IMR-90 (cell line): ENCODE data around the gene CDKAL1. TPM values are rescaled to one million over a fixed set of nuclear protein-coding genes. Genes with fewer than 3 reads are reported as not detected.

Experiments
- ATAC-seq: fragments of 200-7000 bp; cut with Tn5 transposase; 2 replicates; pipeline ENCODE4 v1.9.1; 2020; ENCODE audit warnings: low read depth, mild to moderate bottlenecking, moderate library complexity
- BruUV-seq: library from RNA; stranded (reverse); fragments of 400-500 nt; replicated peaks from 2 replicates; lab custom pipeline; 2021; lab: Mats Ljungman, UMichigan
- CTCF ChIA-PET: fragments of 300-600 bp; formaldehyde crosslinking; extraction: SDS; loops from one replicate; lab custom pipeline; 2021; ENCODE audit warnings: antibody characterized with exemption; lab: Yijun Ruan, JAX
- POLR2A ChIA-PET: fragments of 300-600 bp; sonication (Branson Sonifier 250); formaldehyde crosslinking; loops from one replicate; lab custom pipeline; 2022; ENCODE audit warnings: antibody characterized with exemption; ENCODE audit not compliant: unreplicated experiment; lab: Charles Lee
- DNase-seq: peaks from one replicate; pipeline ENCODE4 v3.0.0; 2013
- H2AFZ ChIP-seq: replicated peaks from 2 replicates; pipeline ENCODE3; 2013; ENCODE audit warnings: low read length, mild to moderate bottlenecking; ENCODE audit not compliant: poor library complexity
- H2AK5ac ChIP-seq: 2 replicates; pipeline ENCODE4 v1.6.1; 2013; ENCODE audit warnings: low read depth, low read length, inconsistent platforms
- H2AK9ac ChIP-seq: replicated peaks from 2 replicates; pipeline ENCODE3; 2013; ENCODE audit warnings: mild to moderate bottlenecking, low read depth, low read length, moderate library complexity; ENCODE audit not compliant: poor library complexity
- H2BK120ac ChIP-seq: 2 replicates; pipeline ENCODE4 v1.6.1; 2013; ENCODE audit warnings: low read depth, low read length, inconsistent platforms
- H2BK15ac ChIP-seq: 3 replicates; pipeline ENCODE4 v1.6.1; 2013; ENCODE audit warnings: low read depth, low read length, inconsistent platforms
- H2BK20ac ChIP-seq: 2 replicates; pipeline ENCODE4 v1.6.1; 2013; ENCODE audit warnings: low read depth, mild to moderate bottlenecking, inconsistent platforms, low read length, moderate library complexity
- H2BK5ac ChIP-seq: 2 replicates; pipeline ENCODE4 v1.6.1; 2013; ENCODE audit warnings: mild to moderate bottlenecking, low read depth, low read length, inconsistent platforms; ENCODE audit not compliant: poor library complexity, severe bottlenecking
- H3K14ac ChIP-seq: replicated peaks from 2 replicates; pipeline ENCODE4 v1.6.1; 2013; ENCODE audit warnings: low read depth, low read length, inconsistent platforms
- H3K18ac ChIP-seq: 2 replicates; pipeline ENCODE4 v1.6.1; 2013; ENCODE audit warnings: low read depth, low read length, control low read depth
- H3K23ac ChIP-seq: 2 replicates; pipeline ENCODE4 v1.6.1; 2013; ENCODE audit warnings: low read depth, low read length, inconsistent platforms
- H3K27ac ChIP-seq: 2 replicates; pipeline ENCODE4 v1.5.1; 2013; ENCODE audit warnings: mild to moderate bottlenecking, control low read depth, low read length; ENCODE audit not compliant: insufficient read depth
- H3K27me3 ChIP-seq: 2 replicates; pipeline ENCODE4 v1.6.1; 2013; ENCODE audit warnings: low read length; ENCODE audit not compliant: control insufficient read depth, insufficient read depth
- H3K36me3 ChIP-seq: 2 replicates; pipeline ENCODE4 v1.6.1; 2013; ENCODE audit warnings: low read length, mixed read lengths; ENCODE audit not compliant: control insufficient read depth, insufficient read depth
- H3K4ac ChIP-seq: 2 replicates; pipeline ENCODE4 v1.6.1; 2013; ENCODE audit warnings: low read depth, low read length, inconsistent platforms
- H3K4me1 ChIP-seq: 2 replicates; pipeline ENCODE4 v1.6.1; 2013; ENCODE audit warnings: low read length, mixed read lengths; ENCODE audit not compliant: control insufficient read depth, insufficient read depth
- H3K4me2 ChIP-seq: 2 replicates; pipeline ENCODE4 v1.6.1; 2013; ENCODE audit warnings: low read depth, mild to moderate bottlenecking, control low read depth, low read length, moderate library complexity
- H3K4me3 ChIP-seq: 2 replicates; pipeline ENCODE4 v1.5.1; 2013; ENCODE audit warnings: low read depth, mild to moderate bottlenecking, control low read depth, low read length, moderate library complexity; ENCODE audit not compliant: insufficient read depth
- H3K56ac ChIP-seq: 2 replicates; pipeline ENCODE4 v1.6.1; 2013; ENCODE audit warnings: low read length, inconsistent platforms; ENCODE audit not compliant: insufficient read depth; ENCODE audit errors: extremely low read depth
- H3K79me1 ChIP-seq, 2 experiments: 2 replicates each; pipeline ENCODE4 v1.6.1; 2013; ENCODE audit warnings: low read length in 2 of 2, inconsistent platforms in 1 of 2, low read depth in 1 of 2
- H3K9ac ChIP-seq: 2 replicates; pipeline ENCODE4 v1.6.1; 2013; ENCODE audit warnings: low read depth, low read length, control low read depth
- H3K9me1 ChIP-seq: 2 replicates; pipeline ENCODE4 v1.6.1; 2013; ENCODE audit warnings: low read length, inconsistent platforms; ENCODE audit not compliant: insufficient read depth
- H3K9me3 ChIP-seq: 2 replicates; pipeline ENCODE4 v1.6.1; 2013; ENCODE audit warnings: low read length; ENCODE audit not compliant: control insufficient read depth, insufficient read depth
- H4K20me1 ChIP-seq: 2 replicates; pipeline ENCODE4 v1.6.1; 2013; ENCODE audit warnings: low read length, inconsistent platforms; ENCODE audit not compliant: insufficient read depth
- H4K5ac ChIP-seq: 2 replicates; pipeline ENCODE4 v1.6.1; 2013; ENCODE audit warnings: mild to moderate bottlenecking, low read depth, low read length, control low read depth
- H4K8ac ChIP-seq, 2 experiments: 2 replicates each; pipeline ENCODE4 v1.6.1; 2013; ENCODE audit warnings: low read depth in 2 of 2, low read length in 2 of 2, control low read depth in 1 of 2, inconsistent platforms in 1 of 2
- H4K91ac ChIP-seq: 2 replicates; pipeline ENCODE4 v1.6.1; 2013; ENCODE audit warnings: low read depth, low read length, inconsistent platforms; ENCODE audit not compliant: insufficient read depth
- BHLHE40 ChIP-seq: fragments of 150-350 bp; IDR thresholded peaks from 2 replicates; pipeline ENCODE4 v1.6.1; 2016; ENCODE audit warnings: mild to moderate bottlenecking, low read depth, low read length
- CEBPB ChIP-seq: IDR thresholded peaks from 2 replicates; pipeline ENCODE4 v1.6.1; 2012; ENCODE audit warnings: low read depth, low read length, improper control_type of control experiment
- FOS ChIP-seq: fragments of 150-350 bp; IDR thresholded peaks from 2 replicates; pipeline ENCODE4 v1.6.1; 2016; ENCODE audit warnings: low read depth, low read length
- MAZ ChIP-seq: IDR thresholded peaks from 2 replicates; pipeline ENCODE4 v1.6.1; 2012; ENCODE audit warnings: low read depth, mild to moderate bottlenecking, low read length, improper control_type of control experiment, moderate library complexity, borderline replicate concordance
- MXI1 ChIP-seq: IDR thresholded peaks from 2 replicates; pipeline ENCODE4 v1.6.1; 2012; ENCODE audit warnings: low read depth, mild to moderate bottlenecking, low read length, moderate library complexity, borderline replicate concordance
- NFE2L2 ChIP-seq: fragments of 150-350 bp; IDR thresholded peaks from 2 replicates; pipeline ENCODE4 v1.6.1; 2016; ENCODE audit warnings: low read depth, mild to moderate bottlenecking, low read length
- RAD21 ChIP-seq: IDR thresholded peaks from 2 replicates; pipeline ENCODE4 v1.6.1; 2012; ENCODE audit warnings: low read length, improper control_type of control experiment
- RCOR1 ChIP-seq: IDR thresholded peaks from 2 replicates; pipeline ENCODE4 v1.6.1; 2012; ENCODE audit warnings: mild to moderate bottlenecking, low read length, improper control_type of control experiment; ENCODE audit not compliant: insufficient replicate concordance
- RFX5 ChIP-seq: IDR thresholded peaks from 2 replicates; pipeline ENCODE4 v1.8.0; 2012; ENCODE audit warnings: low read depth, mild to moderate bottlenecking, low read length, moderate library complexity
- SMC3 ChIP-seq: fragments of 150-350 bp; IDR thresholded peaks from 2 replicates; pipeline ENCODE4 v1.6.1; 2016; ENCODE audit warnings: low read depth, mild to moderate bottlenecking, antibody characterized with exemption, low read length, moderate library complexity
- dilution Hi-C: fragments of 300-500 bp; cut with HindIII; formaldehyde crosslinking; loops from one replicate; pipeline ENCODE4 v1.14.3; 2018; ENCODE audit warnings: low sequenced_read_pairs; ENCODE audit not compliant: unreplicated experiment
- in situ Hi-C: fragments of 300-500 bp; cut with MboI; formaldehyde crosslinking; loops from 3 replicates; pipeline ENCODE4 v1.14.3; 2019; ENCODE audit warnings: low sequenced_read_pairs, inconsistent platforms, mixed read lengths
- intact Hi-C: fragments of 100-400 bp; cut with micrococcal nuclease; formaldehyde crosslinking; loops from 2 replicates; pipeline ENCODE4 v1.10.0; 2022
- polyA plus RNA-seq, 3 experiments: library from polyadenylated mRNA; depleted of rRNA; stranded (reverse); fragments of >200 nt; gene quantifications; 2 replicates each; pipeline ENCODE4 v1.2.3, GENCODE V29; 2012; ENCODE audit warnings: low replicate concordance in 1 of 3
- total RNA-seq: library from RNA; depleted of rRNA; stranded (reverse); fragments of >200 nt; gene quantifications from 2 replicates; pipeline ENCODE4 v1.2.3, GENCODE V29; 2012
- TF ChIP-seq, protein P1 (sequence below): conservative IDR thresholded peaks from 2 replicates; pipeline ENCODE4 v1.5.1; 2012; ENCODE audit warnings: mild to moderate bottlenecking, low read depth, low read length, improper control_type of control experiment
- TF ChIP-seq, protein P2 (sequence below): fragments of 150-350 bp; IDR thresholded peaks from 2 replicates; pipeline ENCODE4 v1.6.1; 2017; ENCODE audit warnings: mild to moderate bottlenecking, antibody characterized with exemption, low read length, low read depth
- TF ChIP-seq, protein P3 (sequence below): fragments of 150-350 bp; IDR thresholded peaks from 2 replicates; pipeline ENCODE4 v1.6.1; 2016; ENCODE audit warnings: low read depth, mild to moderate bottlenecking, low read length, moderate library complexity, borderline replicate concordance

The CDKAL1 gene
- total and polyA plus RNA-seq, 2 of the 4 experiments (the other 2 are of a cell fraction), result 3.7 to 13.1 TPM

DNA sequence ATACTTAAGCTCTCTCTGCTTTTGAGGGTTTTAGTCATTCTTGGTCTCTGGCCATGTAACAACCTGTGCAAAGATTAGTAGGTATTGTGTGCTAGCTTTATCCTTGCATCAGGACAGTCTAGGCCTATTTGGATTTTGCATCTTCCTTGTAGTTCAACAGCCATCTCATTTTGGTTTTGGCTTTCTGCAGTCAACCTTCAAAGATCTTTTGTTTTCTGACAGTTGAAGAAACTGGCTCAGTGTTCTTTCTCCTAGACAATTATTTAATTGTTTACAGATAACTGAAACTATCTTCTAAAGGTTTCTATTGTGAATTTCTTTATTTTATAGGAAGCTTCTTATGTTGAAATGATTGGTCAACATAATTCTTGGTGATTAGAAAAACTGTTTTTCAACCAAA lies 307.5 kb downstream of the CDKAL1 start:
- Histone ChIP-seq H2BK5ac (no peak overlapping the region), H3K18ac (no peak overlapping the region), H3K79me1 (no peaks in the 10 kb centered on the region), H2BK20ac (no peak overlapping the region), H3K4me3 (no peak overlapping the region), H3K9me3 (no peaks in the 10 kb centered on the region), H3K36me3 (no peaks in the 10 kb centered on the region), H3K56ac (no peak overlapping the region; the same call in 1 of the 2 replicates), H3K4me1 (0 out of 2 replicates have a peak, but pooled peaks cover 2% of the 10 kb centered on the region), H2AK5ac (no peak overlapping the region), H3K23ac (no peak overlapping the region), H3K4me2 (no peak overlapping the region), H3K4ac (no peak overlapping the region), H2BK120ac (no peak overlapping the region), H3K9ac (no peak overlapping the region), H2AFZ (no peak overlapping the region), H3K9me1 (no peaks in the 10 kb centered on the region), H4K8ac (no peak overlapping the region), H2AK9ac (no peak overlapping the region), H2BK15ac (no peak overlapping the region), H4K91ac (no peak overlapping the region), H4K20me1 (no peaks in the 10 kb centered on the region), H3K14ac (no peak overlapping the region), H3K27me3 (no peaks in the 10 kb centered on the region), H3K27ac (no peak overlapping the region), H4K5ac (no peak overlapping the region)
- intact Hi-C loops, result no loop called here
- dilution Hi-C loops, result no loop called here
- BruUV-seq, result no TSS peak
- no peak for DNase-seq
- no peak for ATAC-seq
- CTCF ChIA-PET, result interaction anchor here (0.5 to 0.6 kb wide), 2 partner anchors 32 to 752 kb away, joined by 3 to 4 read pairs; partner anchors contain the start of gene SOX4
- TF ChIP-seq MAZ (no peak), RAD21 (no peak), NFE2L2 (no peak), BHLHE40 (no peak), MXI1 (no peak), SMC3 (no peak), RCOR1 (no peak), RFX5 (no peak), CEBPB (no peak), FOS (no peak)
- TF ChIP-seq, protein P1, sequence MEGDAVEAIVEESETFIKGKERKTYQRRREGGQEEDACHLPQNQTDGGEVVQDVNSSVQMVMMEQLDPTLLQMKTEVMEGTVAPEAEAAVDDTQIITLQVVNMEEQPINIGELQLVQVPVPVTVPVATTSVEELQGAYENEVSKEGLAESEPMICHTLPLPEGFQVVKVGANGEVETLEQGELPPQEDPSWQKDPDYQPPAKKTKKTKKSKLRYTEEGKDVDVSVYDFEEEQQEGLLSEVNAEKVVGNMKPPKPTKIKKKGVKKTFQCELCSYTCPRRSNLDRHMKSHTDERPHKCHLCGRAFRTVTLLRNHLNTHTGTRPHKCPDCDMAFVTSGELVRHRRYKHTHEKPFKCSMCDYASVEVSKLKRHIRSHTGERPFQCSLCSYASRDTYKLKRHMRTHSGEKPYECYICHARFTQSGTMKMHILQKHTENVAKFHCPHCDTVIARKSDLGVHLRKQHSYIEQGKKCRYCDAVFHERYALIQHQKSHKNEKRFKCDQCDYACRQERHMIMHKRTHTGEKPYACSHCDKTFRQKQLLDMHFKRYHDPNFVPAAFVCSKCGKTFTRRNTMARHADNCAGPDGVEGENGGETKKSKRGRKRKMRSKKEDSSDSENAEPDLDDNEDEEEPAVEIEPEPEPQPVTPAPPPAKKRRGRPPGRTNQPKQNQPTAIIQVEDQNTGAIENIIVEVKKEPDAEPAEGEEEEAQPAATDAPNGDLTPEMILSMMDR, result no peak
- TF ChIP-seq, protein P2, sequence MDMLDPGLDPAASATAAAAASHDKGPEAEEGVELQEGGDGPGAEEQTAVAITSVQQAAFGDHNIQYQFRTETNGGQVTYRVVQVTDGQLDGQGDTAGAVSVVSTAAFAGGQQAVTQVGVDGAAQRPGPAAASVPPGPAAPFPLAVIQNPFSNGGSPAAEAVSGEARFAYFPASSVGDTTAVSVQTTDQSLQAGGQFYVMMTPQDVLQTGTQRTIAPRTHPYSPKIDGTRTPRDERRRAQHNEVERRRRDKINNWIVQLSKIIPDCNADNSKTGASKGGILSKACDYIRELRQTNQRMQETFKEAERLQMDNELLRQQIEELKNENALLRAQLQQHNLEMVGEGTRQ, result no peak
- TF ChIP-seq, protein P3, sequence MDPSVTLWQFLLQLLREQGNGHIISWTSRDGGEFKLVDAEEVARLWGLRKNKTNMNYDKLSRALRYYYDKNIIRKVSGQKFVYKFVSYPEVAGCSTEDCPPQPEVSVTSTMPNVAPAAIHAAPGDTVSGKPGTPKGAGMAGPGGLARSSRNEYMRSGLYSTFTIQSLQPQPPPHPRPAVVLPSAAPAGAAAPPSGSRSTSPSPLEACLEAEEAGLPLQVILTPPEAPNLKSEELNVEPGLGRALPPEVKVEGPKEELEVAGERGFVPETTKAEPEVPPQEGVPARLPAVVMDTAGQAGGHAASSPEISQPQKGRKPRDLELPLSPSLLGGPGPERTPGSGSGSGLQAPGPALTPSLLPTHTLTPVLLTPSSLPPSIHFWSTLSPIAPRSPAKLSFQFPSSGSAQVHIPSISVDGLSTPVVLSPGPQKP, result no peak
- POLR2A ChIA-PET, result interaction anchor here (0.9 kb wide), 1 partner anchor 1110 kb away, joined by 3 read pairs; no protein-coding TSS in a partner anchor
- in situ Hi-C loops, result no loop called here
